ENCODE measurements around the gene SURF6.
"Not testable (repeated sequence)": the region's sequence is repeated elsewhere in the genome, so short reads cannot be mapped to it uniquely, and the experiment has no call there.

The SURF6 gene

GRCh38 chr9:133323211-133323610 lies 12.8 kb downstream of the SURF6 start:
- no peak for DNase-seq

- DNase-seq, result no peak
Observed at GRCh38 chr9:133322701-133323100, 13.3 kb downstream of the SURF6 start.

DNA sequence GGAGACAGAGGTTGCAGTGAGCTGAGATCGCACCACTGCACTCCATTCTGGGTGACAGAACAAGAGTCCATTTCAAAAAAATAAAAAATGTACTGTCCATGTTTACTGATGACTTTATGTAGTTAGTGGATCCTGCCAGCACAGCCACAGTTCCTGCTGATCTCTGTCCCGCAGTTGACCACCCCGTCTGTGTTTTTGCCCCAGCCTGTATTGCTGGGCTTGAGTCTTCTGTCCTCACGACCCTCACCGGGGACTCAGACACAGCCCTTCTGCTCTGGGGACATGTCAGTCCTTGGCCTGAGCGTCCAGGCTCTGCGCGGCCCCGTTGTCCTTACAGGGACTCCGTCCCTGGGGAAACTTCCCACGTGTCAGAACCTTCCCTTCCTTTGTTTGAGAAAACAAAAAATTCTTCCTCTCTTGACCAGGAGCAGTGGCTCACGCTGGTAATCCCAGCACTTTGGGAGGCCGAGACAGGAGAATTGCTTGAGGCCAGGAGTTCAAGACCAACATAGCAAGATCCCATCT lies 14.5 kb downstream of the SURF6 start:
- DNase-seq, result no peak

DNA sequence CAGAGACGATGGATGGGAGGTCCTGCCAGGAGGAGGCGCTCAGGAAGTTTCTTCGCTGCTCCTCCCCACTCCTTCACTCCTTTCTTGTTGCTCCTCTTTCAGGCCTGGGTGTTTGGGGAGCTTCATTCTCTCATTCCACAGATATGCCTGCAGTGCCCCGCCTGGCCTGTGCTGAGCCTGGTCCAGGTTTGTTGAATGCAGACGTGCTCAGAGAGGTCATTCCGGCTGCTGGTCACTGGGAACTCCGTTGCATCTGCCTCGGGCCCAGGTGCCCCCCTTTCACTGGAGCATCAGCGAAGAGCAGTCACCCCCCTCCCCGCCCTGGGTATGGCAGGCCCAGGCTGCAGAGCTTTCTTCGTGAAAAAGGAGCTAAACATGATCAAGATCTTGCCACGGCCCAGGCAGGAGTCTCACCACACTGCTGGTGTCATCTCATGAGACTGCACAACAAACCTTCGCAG lies 15.5 kb downstream of the SURF6 start:
- no peak for DNase-seq

- DNase-seq, result not testable (repeated sequence)
Observed at GRCh38 chr9:133317551-133317950, 18.4 kb downstream of the SURF6 start.

DNA sequence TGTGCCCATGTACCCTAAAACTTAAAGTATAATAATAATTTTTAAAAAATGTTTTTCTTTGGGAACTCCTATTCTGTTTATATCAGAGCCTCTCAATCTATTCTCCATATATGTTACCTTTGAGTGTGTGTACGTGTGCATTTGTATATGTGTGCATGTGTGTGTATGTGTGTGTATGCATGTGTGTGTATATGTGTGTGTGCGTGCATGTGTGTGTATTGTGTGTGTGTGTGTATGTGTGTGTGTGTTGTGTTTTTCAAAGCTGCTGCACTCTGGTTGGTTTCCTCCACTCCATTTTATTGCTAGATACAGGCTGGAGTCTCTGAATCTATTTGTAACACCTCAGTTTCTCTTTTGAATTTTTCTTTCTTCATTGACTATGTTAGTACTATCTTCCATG lies 20.0 kb downstream of the SURF6 start:
- no peak for DNase-seq

GRCh38 chr9:133309608-133310007 lies 26.4 kb downstream of the SURF6 start:
- no peak for DNase-seq

DNA sequence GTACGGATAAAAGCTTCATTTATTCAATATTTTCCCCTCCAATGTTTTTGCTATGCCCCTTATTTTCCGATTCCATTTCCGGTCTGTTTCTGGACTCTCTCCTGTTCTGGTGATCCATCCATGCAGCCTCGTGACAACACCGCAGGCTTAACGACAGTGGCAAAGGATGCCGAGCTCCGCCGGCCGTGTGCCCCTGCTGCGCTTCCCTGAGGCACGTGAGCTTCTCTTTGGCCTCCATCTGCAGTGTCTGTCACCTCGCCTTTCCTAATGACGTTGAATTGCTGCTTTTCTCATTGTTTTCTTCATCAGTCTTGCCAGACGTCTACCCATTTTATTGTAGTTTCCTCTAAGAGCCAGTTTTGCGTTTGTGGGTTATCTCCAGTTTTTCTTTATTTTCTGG lies 28.7 kb downstream of the SURF6 start:
- no peak for DNase-seq

DNA sequence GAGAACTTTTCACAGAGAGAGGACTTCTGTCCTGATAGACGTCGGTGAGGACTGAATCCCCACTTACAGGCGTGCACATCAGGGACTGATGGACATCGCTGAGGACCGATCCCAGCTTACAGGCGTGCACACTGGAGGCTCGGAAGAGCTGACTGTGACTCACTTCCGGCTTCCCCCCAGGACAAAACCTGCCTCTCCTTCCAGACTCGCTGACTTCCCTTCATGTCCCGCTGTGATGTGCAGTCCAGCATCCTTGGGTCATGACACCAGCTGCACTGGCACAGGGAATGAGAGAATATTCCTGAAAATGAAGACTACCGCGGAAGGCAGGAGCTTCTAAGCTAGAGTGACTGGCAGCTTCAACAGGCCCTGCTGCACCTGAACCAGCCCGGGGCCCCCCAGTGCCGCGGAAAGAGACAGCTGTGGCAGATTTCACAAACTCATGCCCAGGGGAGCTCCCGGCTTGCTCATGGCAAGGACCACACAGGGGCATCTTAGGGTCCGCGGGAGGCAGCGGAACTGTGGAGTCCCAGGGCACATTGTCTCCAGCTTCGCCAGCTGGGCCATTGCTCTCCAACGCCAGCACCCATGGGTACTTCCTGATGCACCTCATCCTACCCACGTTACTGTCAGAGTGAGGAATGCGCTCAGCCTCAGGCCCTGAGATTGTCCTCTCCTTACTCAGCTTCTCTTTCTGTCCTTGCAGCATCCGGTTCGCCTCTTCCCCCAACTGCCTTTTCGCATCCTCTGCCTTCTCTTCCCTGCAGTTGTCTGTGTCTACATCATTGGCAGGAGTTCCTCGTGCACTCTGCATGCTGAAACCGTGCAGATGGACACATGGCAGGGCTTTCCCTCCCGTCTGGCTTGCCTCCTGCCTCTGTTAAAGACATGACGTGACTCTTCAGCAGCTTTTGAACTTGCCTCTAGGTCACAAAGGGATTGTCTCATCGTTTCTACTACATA lies 29.5 kb downstream of the SURF6 start:
- DNase-seq, result no peak

GRCh38 chr9:133305731-133306130 lies 30.3 kb downstream of the SURF6 start:
- DNase-seq, result no peak

GRCh38 chr9:133304477-133305377 lies 31.3 kb downstream of the SURF6 start:
- DNase-seq, result no peak

DNA sequence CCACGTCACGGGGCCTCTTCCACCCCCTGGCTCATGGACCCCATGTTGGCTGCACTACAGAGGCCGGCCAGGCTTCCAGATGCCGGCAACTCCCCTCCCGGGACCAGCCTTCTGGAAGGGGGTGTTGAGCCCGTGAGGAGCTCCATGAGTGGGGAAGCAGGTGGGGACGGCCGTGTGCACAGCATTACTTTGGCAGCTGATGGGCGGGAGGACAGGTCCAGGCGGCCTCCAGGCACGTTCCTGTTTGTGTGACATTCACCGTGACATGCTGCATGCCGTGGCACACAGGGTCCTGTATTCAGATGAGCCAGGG lies 31.9 kb downstream of the SURF6 start:
- no peak for DNase-seq

- no peak for DNase-seq
Observed at GRCh38 chr9:133303266-133304157, 32.5 kb downstream of the SURF6 start.

DNA sequence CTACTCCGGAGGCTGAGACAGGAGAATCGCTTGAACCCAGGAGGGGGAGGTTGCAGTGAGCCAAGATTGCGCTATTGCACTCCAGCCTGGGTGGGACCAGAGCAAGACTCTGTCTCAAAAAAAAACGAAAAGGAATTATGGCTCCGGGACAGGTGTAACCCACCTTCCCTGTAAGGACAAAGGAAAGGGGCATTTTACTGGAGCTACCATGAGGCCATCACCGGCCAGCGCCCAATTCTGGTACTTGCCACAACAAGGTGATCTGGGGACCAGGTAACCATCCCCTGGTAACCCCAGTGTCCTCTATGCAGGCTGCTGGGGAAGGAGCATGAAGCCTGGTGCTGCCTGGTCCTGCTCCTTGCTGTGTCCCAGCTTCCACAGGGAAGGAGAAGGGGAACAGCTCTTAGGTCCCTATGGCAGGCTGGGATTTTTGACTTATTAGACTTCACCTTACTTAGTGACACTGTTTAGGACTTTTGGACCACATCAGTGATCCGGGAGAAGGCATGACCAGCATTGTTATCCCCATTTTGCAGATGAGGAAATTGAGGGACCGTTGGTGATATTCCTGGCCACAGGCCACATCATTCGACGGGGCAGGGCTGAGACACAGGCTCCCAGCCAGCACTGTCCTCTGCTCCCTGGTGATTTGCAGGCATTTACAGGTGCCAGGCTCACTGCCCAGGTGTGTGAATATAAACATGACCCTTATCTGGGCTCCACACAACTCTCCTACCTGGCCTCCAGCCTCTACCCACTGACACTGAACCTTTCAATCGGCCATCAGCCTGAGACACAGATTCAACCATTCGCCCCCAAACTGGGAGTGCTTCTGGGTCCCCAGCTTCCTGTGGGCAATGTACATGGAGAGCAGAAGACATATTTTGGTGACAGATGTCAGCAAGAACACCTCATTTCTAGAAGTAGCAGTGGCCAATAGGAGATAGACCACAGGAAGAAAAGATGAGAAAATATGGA lies 34.4 kb downstream of the SURF6 start:
- DNase-seq, result no peak

- not testable (repeated sequence) for DNase-seq
Observed at GRCh38 chr9:133299996-133300395, 36.0 kb downstream of the SURF6 start.

- DNase-seq, result no peak
Observed at GRCh38 chr9:133294257-133294656, 41.7 kb downstream of the SURF6 start.

GRCh38 chr9:133290751-133291302 lies 45.2 kb downstream of the SURF6 start:
- no peak for DNase-seq

DNA sequence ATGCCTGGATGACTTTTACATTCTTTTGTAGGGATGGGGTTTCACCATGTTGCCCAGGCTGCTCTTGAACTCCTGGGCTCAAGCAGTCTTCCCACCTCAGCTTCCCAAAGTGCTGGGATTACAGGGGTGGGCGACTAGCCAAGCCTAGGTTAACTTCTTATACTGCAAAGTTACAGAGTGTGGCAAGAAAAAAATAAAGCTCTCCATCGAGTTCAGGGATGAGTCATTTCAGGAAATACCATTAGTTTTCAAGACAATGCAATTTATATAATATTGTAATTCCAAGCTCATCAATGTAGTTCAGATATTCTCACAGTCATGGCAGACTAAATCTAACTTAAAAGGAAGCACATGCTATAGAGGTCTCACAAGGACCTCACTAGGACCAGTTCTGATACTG lies 49.5 kb downstream of the SURF6 start:
- DNase-seq, result no peak

DNA sequence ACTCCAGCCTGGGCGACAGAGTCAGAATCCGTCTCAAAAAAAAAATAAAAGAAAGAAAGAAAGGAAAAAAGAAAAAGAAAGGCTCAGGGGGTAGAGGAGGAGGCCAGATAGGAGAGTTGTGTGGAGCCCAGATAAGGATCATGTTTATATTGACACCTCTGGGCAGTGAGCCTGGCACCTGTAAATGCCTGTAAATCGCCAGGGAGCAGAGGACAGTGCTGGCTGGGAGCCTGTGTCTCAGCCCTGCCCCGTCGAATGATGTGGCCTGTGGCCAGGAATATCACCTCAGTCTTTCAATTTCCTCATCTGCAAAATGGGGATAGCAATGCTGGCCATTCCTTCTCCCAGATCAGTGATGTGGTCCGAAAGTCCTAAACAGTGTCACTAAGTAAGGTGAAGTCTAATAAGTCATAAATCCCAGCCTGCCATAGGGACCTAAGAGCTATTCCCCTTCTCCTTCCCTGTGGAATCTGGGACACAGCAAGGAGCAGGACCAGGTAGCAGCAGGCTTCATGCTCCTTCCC lies 50.7 kb downstream of the SURF6 start:
- DNase-seq, result no peak

- DNase-seq, result no peak
Observed at GRCh38 chr9:133284362-133284761, 51.6 kb downstream of the SURF6 start.

All from NCI-H2227 treated with DMSO at 0.1 percent for 48 hours (cell line).